Activated B cell treated with CpG ODN at 0.5 μM for 24 hours (primary cell): ENCODE data around the gene HGF. TPM values are rescaled to one million over a fixed set of nuclear protein-coding genes. Genes with fewer than 3 reads are reported as not detected.

ENCODE experiments used
- ATAC-seq: fragments of 200-7000 bp; cut with Tn5 transposase; one replicate; pipeline ENCODE4 v1.10.0; 2021; ENCODE audit warnings: low read depth, mild to moderate bottlenecking, moderate library complexity
- CTCF ChIA-PET: fragments of 350-600 bp; sonication (Branson Sonifier 250); formaldehyde crosslinking; loops from one replicate; lab custom pipeline; 2021; ENCODE audit warnings: antibody characterized with exemption; lab: Charles Lee
- POLR2A ChIA-PET: fragments of 350-600 bp; sonication (Branson Sonifier 250); formaldehyde crosslinking; loops from one replicate; lab custom pipeline; 2021; ENCODE audit warnings: antibody characterized with exemption; lab: Charles Lee
- DNase-seq: peaks from one replicate; pipeline ENCODE4 v3.0.0; 2022
- H3K27ac Mint-ChIP-seq: one replicate; pipeline ENCODE4 v1.8.0; 2020; ENCODE audit warnings: mixed read lengths
- H3K27me3 Mint-ChIP-seq: one replicate; pipeline ENCODE4 v1.8.0; 2021; ENCODE audit warnings: mixed read lengths
- H3K36me3 Mint-ChIP-seq: one replicate; pipeline ENCODE4 v1.8.0; 2021; ENCODE audit warnings: low read depth, mixed read lengths
- H3K4me1 Mint-ChIP-seq: one replicate; pipeline ENCODE4 v1.8.0; 2021; ENCODE audit warnings: mixed read lengths
- H3K4me3 Mint-ChIP-seq: one replicate; pipeline ENCODE4 v1.8.0; 2020; ENCODE audit warnings: mild to moderate bottlenecking, mixed read lengths
- H3K9me3 Mint-ChIP-seq: one replicate; pipeline ENCODE4 v1.8.0; 2020; ENCODE audit warnings: mixed read lengths
- CTCF ChIP-seq: fragments of 200-600 bp; IDR thresholded peaks from one replicate; pipeline ENCODE4 v1.8.0; 2022; ENCODE audit warnings: antibody characterized with exemption, mild to moderate bottlenecking
- intact Hi-C: fragments of 100-400 bp; cut with micrococcal nuclease; formaldehyde crosslinking; loops from one replicate; pipeline ENCODE4 v1.15.1; 2024
- total RNA-seq: library from RNA; stranded (reverse); gene quantifications from 2 replicates; pipeline ENCODE4 v1.2.3, GENCODE V29; 2022

HGF gene
- total RNA-seq, 1 donor from 2014 or later = not detected

- H3K9me3 Mint-ChIP-seq = no peaks in the 10 kb centered on the region
- DNase-seq = no peak
- H3K4me1 Mint-ChIP-seq = no peaks in the 10 kb centered on the region
- ChIA-PET CTCF (no interaction called here), POLR2A (no interaction called here)
- H3K36me3 Mint-ChIP-seq = no peaks in the 10 kb centered on the region
- intact Hi-C loops = no loop called here
- TF ChIP-seq CTCF = no peak
- H3K27me3 Mint-ChIP-seq = no peaks in the 10 kb centered on the region
- no peak overlapping the region for H3K4me3 Mint-ChIP-seq
- H3K27ac Mint-ChIP-seq = no peak overlapping the region
- no peak for ATAC-seq
Observed at GRCh38 chr7:81707196-81707595, 62.7 kb downstream of the HGF start.

GRCh38 chr7:81705206-81705605 is 64.6 kb downstream of the HGF start:
- no peaks in the 10 kb centered on the region for H3K9me3 Mint-ChIP-seq
- no peak overlapping the region for H3K4me3 Mint-ChIP-seq
- no peak for TF ChIP-seq CTCF

DNA sequence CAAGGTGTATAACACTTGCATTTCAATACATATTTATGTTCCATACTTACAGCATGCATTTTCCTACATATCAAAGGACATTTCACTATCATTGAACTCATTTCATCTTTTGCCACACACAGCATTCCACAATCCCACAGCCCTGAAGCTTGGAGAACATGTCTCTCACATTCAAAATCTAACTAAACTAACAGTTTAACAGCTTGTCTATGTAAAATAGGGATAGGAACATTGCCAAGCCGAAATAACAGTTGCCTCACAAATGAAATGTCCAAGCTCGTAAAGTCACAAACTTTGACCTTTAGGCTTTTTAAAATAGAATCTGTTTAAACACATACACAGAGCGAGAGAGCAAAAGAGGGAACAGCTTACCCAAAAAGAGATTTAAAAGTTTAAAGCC is 65.3 kb downstream of the HGF start:
- ChIA-PET CTCF (no interaction called here), POLR2A (no interaction called here)

More at GRCh38 chr7:81705206-81705605, 64.6 kb downstream of the HGF start:
- H3K36me3 Mint-ChIP-seq = no peaks in the 10 kb centered on the region
- DNase-seq = no peak
- ChIA-PET CTCF (no interaction called here), POLR2A (no interaction called here)
- ATAC-seq = no peak
- H3K27me3 Mint-ChIP-seq = no peaks in the 10 kb centered on the region
- H3K4me1 Mint-ChIP-seq = no peaks in the 10 kb centered on the region
- H3K27ac Mint-ChIP-seq = no peak overlapping the region
- intact Hi-C loops = no loop called here

GRCh38 chr7:81698965-81699364 is 70.9 kb downstream of the HGF start:
- Mint-ChIP-seq H3K36me3 (no peaks in the 10 kb centered on the region), H3K9me3 (no peaks in the 10 kb centered on the region), H3K4me1 (no peaks in the 10 kb centered on the region), H3K27me3 (no peaks in the 10 kb centered on the region), H3K27ac (no peak overlapping the region), H3K4me3 (no peak overlapping the region)
- no peak for TF ChIP-seq CTCF
- CTCF ChIA-PET = no interaction called here
- ATAC-seq (no peak), DNase-seq (no peak)
- POLR2A ChIA-PET = no interaction called here
- intact Hi-C loops = no loop called here

More for the DNA sequence above, 65.3 kb downstream of the HGF start:
- H3K9me3 Mint-ChIP-seq = no peaks in the 10 kb centered on the region
- H3K4me3 Mint-ChIP-seq = no peak overlapping the region
- H3K4me1 Mint-ChIP-seq = no peaks in the 10 kb centered on the region
- intact Hi-C loops = no loop called here
- no peak for TF ChIP-seq CTCF
- no peak overlapping the region for H3K27ac Mint-ChIP-seq
- no peak for DNase-seq
- H3K36me3 Mint-ChIP-seq = no peaks in the 10 kb centered on the region
- no peak for ATAC-seq
- no peaks in the 10 kb centered on the region for H3K27me3 Mint-ChIP-seq

DNA sequence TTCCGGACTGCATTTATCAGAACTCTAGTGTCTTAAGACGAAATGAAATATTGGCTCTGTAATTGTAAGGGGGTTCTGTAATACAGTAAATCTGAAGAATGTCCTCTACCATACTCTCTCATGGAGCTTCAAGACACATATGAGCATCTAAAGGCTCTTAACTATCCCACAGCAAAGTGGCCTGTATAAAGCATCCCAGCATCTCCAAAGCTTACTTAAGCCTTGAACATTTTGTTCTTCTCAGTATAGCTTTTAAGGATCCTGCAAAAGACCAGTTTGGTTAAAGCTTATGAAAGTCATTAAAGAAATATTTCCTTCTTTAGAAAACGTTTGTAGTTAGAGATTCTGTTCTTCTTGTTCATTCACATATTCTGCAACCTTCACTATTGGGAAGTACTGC is 75.1 kb downstream of the HGF start:
- POLR2A ChIA-PET = no interaction called here
- intact Hi-C loops = no loop called here
- H3K27ac Mint-ChIP-seq = no peak overlapping the region
- H3K9me3 Mint-ChIP-seq = no peaks in the 10 kb centered on the region
- H3K27me3 Mint-ChIP-seq = no peaks in the 10 kb centered on the region
- TF ChIP-seq CTCF = no peak
- CTCF ChIA-PET = no interaction called here
- H3K4me1 Mint-ChIP-seq = no peaks in the 10 kb centered on the region
- no peak for DNase-seq
- ATAC-seq = no peak
- no peaks in the 10 kb centered on the region for H3K36me3 Mint-ChIP-seq
- H3K4me3 Mint-ChIP-seq = no peak overlapping the region
